ENCODE data around the gene GM2A. TPM values are rescaled to one million over a fixed set of nuclear protein-coding genes. Genes with fewer than 3 reads are reported as not detected.
A peak's percentile ranks its signal among the peaks of the same experiment; 100 is the strongest.

Gene GM2A
- total and polyA plus RNA-seq, 9 of the 15 experiments (the other 6 are each of a cell fraction or from before 2014, with no cell fraction given), result 5.8 to 36.0 (median 10.0) TPM

- TF ChIP-seq ZKSCAN3 (CRISPR knock-in tag; IDR thresholded peaks at IDR 0.05) (no peak), RB1 (IDR thresholded peaks at IDR 0.05; ENCODE audit: low read depth) (no peak), GABPB1 (CRISPR knock-in tag; IDR thresholded peaks at IDR 0.05) (no peak), ARID4B (CRISPR knock-in tag; IDR thresholded peaks at IDR 0.05) (no peak), ZNF830 (CRISPR knock-in tag; IDR thresholded peaks at IDR 0.05) (no peak), HNRNPLL (IDR thresholded peaks at IDR 0.05; ENCODE audit: low read depth, low read length, poor library complexity, severe bottlenecking) (peak; percentile 82), TEAD4 (IDR thresholded peaks at IDR 0.05; ENCODE audit: low read length) (no peak), TEAD4 (CRISPR knock-in tag; IDR thresholded peaks at IDR 0.05; ENCODE audit: borderline replicate concordance) (no peak), PKNOX1 (IDR thresholded peaks at IDR 0.05) (peak; percentile 86), PPARD (CRISPR knock-in tag; IDR thresholded peaks at IDR 0.05) (no peak), ZFP91 (CRISPR knock-in tag; IDR thresholded peaks at IDR 0.05) (peak; percentile 93), ZNF280B (CRISPR knock-in tag; IDR thresholded peaks at IDR 0.05) (no peak), ZC3H4 (CRISPR knock-in tag; IDR thresholded peaks at IDR 0.05; ENCODE audit: borderline replicate concordance) (no peak), ZNF583 (CRISPR knock-in tag; IDR thresholded peaks at IDR 0.05) (no peak), ZBTB34 (CRISPR knock-in tag; IDR thresholded peaks at IDR 0.05) (no peak), ZFP1 (CRISPR knock-in tag; IDR thresholded peaks at IDR 0.05) (no peak), SMAD1 (IDR thresholded peaks at IDR 0.05; ENCODE audit: low read depth, low read length, partially characterized antibody) (no peak), SMARCE1 (IDR thresholded peaks at IDR 0.05) (no peak), CBX5 (IDR thresholded peaks at IDR 0.05; ENCODE audit: borderline replicate concordance, low read depth) (no peak)
These were observed at the start of gene GM2A (continued) for GRCh38 chr5:151252762-151253604.
